GM06990 (cell line): ENCODE data around the gene CDK5.

Experiments used
- DNase-seq: peaks from one replicate; pipeline ENCODE4 v3.0.0-alpha.2; 2011; ENCODE audit not compliant: insufficient read length; ENCODE audit errors: extremely low read depth
- H3K27me3 ChIP-seq: replicated peaks from 2 replicates; pipeline ENCODE4 v1.6.0; 2011; ENCODE audit warnings: low read length; ENCODE audit not compliant: control insufficient read depth, insufficient read depth
- H3K36me3 ChIP-seq: 2 replicates; pipeline ENCODE4 v1.5.1; 2011; ENCODE audit warnings: low read length; ENCODE audit not compliant: control insufficient read depth, insufficient read depth
- H3K4me3 ChIP-seq: replicated peaks from 2 replicates; pipeline ENCODE4 v1.5.1; 2011; ENCODE audit warnings: low read depth, mild to moderate bottlenecking, control low read depth, low read length
- TF ChIP-seq, protein P1 (sequence below): IDR thresholded peaks from 2 replicates; pipeline ENCODE4 v1.5.1; 2011; ENCODE audit warnings: low read length, control low read depth, mild to moderate bottlenecking, inconsistent platforms; ENCODE audit not compliant: insufficient read depth, poor library complexity, severe bottlenecking

The CDK5 gene

DNA sequence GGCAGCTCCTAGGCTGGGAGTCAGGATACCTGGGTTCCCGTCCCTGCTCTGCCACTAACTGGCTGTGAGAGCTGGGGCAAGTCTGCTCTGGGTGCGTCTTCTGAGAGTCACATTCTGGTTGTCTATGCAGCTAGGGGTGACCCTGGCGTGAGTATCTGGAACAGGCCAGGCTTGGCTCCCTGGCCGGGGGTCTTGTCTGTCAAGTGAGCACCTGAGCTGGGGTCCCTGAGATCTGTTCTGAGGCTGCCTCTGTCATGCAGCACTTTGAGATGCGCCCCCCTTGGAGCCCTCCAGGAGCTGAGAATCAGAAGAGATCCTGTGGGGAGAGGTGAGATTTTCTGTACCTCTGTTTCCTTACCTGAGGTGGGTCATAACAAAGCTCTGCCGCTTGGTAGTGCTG lies 36.1 kb upstream of the CDK5 start:
- Histone ChIP-seq H3K27me3 (no peaks in the 10 kb centered on the region), H3K36me3 (peaks cover 2% of the 10 kb centered on the region), H3K4me3 (no peak overlapping the region)
- TF ChIP-seq, protein P1, sequence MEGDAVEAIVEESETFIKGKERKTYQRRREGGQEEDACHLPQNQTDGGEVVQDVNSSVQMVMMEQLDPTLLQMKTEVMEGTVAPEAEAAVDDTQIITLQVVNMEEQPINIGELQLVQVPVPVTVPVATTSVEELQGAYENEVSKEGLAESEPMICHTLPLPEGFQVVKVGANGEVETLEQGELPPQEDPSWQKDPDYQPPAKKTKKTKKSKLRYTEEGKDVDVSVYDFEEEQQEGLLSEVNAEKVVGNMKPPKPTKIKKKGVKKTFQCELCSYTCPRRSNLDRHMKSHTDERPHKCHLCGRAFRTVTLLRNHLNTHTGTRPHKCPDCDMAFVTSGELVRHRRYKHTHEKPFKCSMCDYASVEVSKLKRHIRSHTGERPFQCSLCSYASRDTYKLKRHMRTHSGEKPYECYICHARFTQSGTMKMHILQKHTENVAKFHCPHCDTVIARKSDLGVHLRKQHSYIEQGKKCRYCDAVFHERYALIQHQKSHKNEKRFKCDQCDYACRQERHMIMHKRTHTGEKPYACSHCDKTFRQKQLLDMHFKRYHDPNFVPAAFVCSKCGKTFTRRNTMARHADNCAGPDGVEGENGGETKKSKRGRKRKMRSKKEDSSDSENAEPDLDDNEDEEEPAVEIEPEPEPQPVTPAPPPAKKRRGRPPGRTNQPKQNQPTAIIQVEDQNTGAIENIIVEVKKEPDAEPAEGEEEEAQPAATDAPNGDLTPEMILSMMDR = no peak
- DNase-seq = no peak

DNA sequence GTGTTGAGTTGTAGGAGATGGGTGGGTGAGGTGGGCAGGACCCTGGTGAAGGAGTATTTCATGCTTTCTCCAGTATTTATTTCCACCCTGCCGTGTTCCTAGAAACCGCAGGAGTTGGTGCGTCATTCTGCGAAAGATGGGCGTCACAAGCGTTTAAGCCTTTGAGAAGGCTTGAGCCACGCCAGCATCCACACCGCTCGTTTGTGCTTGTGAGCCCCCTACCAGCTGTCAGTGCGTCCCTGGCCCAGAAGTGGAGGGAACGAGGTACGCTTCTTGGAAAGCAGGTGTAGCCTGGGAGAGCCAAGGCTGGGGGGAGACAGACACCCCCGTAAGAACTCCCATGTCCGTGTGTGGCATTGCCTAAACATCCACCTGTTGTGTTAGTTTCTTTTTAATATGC lies 34.3 kb upstream of the CDK5 start:
- no peak for DNase-seq
- H3K36me3 ChIP-seq = peaks cover 2% of the 10 kb centered on the region
- no peak overlapping the region for H3K4me3 ChIP-seq
- TF ChIP-seq, protein P1 = no peak
- H3K27me3 ChIP-seq = no peaks in the 10 kb centered on the region

DNA sequence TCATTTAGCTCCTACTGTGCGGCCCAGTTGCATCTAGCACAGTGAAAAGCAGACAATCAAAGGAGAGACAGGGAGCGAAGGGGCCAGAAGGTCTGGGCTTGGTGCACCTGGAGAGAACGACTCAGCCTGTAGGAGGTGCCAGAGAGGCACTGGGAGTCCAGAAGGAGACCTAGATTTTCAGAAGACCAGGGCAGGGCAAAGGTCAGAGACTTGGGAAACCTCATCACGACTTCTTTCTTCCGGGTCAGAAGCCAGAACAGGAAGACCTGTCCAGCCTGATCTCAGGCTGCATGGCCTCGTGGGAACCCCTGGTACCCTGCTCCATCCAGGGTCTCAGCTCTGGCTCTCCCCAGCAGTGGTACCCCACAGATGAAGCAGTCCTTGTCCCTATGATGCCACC lies 33.7 kb upstream of the CDK5 start:
- TF ChIP-seq, protein P1 = peak; percentile 86
- no peak for DNase-seq

DNA sequence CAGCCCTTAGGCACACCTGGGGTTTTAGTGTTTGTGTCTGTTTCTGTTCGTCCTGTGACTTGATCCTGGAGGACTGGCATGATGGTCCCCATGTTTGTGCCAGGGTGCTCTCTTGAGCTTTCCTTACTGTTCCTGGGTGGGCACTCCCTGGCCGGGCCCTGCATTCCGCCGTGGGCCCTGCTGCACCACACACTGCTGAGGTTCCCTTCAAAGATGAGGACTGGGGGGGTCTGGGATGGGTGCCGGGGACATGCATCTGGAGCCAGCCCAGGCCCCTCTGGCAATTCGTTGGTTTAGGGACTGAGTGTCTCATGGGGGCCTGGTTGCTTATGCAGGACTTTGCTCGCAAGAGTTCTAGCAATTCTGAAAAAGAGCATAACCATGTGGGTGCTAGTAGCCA lies 33.3 kb upstream of the CDK5 start:
- no peaks in the 10 kb centered on the region for H3K27me3 ChIP-seq
- peaks cover 2% of the 10 kb centered on the region for H3K36me3 ChIP-seq
- no peak overlapping the region for H3K4me3 ChIP-seq
- no peak for DNase-seq
- TF ChIP-seq, protein P1 = no peak

More for the DNA sequence above, 33.7 kb upstream of the CDK5 start:
- H3K4me3 ChIP-seq = no peak overlapping the region
- peaks cover 2% of the 10 kb centered on the region for H3K36me3 ChIP-seq
- H3K27me3 ChIP-seq = no peaks in the 10 kb centered on the region

DNA sequence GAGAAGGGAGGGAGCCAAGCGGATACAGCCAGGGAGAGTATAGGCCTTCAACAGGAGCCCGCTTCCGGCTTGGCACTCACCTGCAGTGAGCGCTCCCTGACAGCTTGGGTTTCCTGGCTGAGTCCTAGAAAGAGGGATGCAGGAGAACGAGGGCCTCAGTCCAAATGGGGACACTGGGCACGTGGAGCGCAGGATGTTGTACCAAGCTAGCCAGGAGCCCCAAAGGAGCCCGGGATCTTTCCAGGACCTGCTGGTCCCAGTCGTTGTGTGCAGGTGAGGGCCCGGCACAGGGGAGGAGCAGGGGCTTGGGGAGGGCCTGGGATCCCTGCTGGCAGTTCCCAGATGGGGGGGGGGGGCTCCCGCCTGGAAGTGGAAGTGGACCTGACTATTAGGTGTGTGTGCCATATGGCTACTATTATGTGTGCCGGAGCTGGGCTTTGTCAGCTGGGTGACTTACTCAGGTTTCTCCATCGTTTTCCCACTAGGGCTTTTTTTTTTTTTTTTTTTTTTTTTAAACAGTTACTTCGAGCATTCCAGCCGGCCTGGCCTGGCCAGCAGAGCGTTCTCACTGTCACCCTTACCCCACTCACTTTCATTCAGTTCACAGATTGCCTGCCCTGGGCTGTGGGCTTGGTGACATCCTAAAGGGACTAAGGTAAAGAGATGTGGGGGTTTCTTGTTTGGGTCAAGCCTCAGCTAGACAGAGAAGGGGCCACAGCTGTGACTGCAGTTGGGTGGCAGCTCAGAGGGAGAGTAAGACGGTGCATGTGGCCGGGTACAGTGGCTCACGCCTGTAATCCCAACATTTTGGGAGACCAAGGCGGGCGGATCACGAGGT lies 32.4 kb upstream of the CDK5 start:
- Histone ChIP-seq H3K27me3 (no peaks in the 10 kb centered on the region), H3K36me3 (peaks cover 2% of the 10 kb centered on the region), H3K4me3 (no peak overlapping the region)
- DNase-seq = no peak
- TF ChIP-seq, protein P1 = no peak
